Measurements from ENCODE around the gene HERPUD2. TPM values are rescaled to one million over a fixed set of nuclear protein-coding genes. Genes with fewer than 3 reads are reported as not detected.

The HERPUD2 gene
- total RNA-seq, 4 donors from 2014 or later = 25.3 to 44.1 (median 39.3) TPM

GRCh38 chr7:35714862-35715261, 19.9 kb upstream of the HERPUD2 start:
- TF ChIP-seq EP300 (IDR thresholded peaks at IDR 0.05) (no peak), CTCF (IDR thresholded peaks at IDR 0.05) (no peak), POLR2A (IDR thresholded peaks at IDR 0.05) (no peak)
- 93 to 100% methylated on average over 1 of the region's 1 CpG for WGBS, 2 donors
- no peak overlapping the region for H3K27ac ChIP-seq
- H3K9me3 ChIP-seq = no peaks in the 10 kb centered on the region
- DNase-seq (ENCODE audit: low spot score in 2 of 2) = no peak
- no peaks in the 10 kb centered on the region for H3K27me3 ChIP-seq
- H3K4me3 ChIP-seq = no peak overlapping the region
- peaks cover 0 to 24% (median 1%) of the 10 kb centered on the region in 4 donors for H3K4me1 ChIP-seq
- H3K36me3 ChIP-seq = no peaks in the 10 kb centered on the region

GRCh38 chr7:35714407-35714806, 19.5 kb upstream of the HERPUD2 start:
- no peak overlapping the region for H3K4me3 ChIP-seq
- H3K27me3 ChIP-seq = no peaks in the 10 kb centered on the region
- no peak for DNase-seq (ENCODE audit: low spot score in 2 of 2)
- WGBS, 2 donors = 92 to 100% methylated on average over 1 of the region's 1 CpG
- no peak overlapping the region for H3K27ac ChIP-seq
- H3K4me1 ChIP-seq = peaks cover 0 to 28% (median 3%) of the 10 kb centered on the region in 4 donors
- TF ChIP-seq POLR2A (IDR thresholded peaks at IDR 0.05) (no peak), CTCF (IDR thresholded peaks at IDR 0.05) (no peak), EP300 (IDR thresholded peaks at IDR 0.05) (no peak)
- no peaks in the 10 kb centered on the region for H3K9me3 ChIP-seq
- H3K36me3 ChIP-seq = no peaks in the 10 kb centered on the region

- Histone ChIP-seq H3K27ac (no peak overlapping the region), H3K36me3 (no peaks in the 10 kb centered on the region), H3K27me3 (no peaks in the 10 kb centered on the region), H3K4me3 (no peak overlapping the region), H3K9me3 (no peaks in the 10 kb centered on the region), H3K4me1 (peaks cover 0 to 28% (median 3%) of the 10 kb centered on the region in 4 donors)
- no peak for TF ChIP-seq POLR2A (IDR thresholded peaks at IDR 0.05)
- no peak for TF ChIP-seq EP300 (IDR thresholded peaks at IDR 0.05)
- TF ChIP-seq CTCF (IDR thresholded peaks at IDR 0.05) = no peak
- 96 to 99% methylated on average over 7 of the region's 7 CpGs for WGBS, 2 donors
- no peak for DNase-seq (ENCODE audit: low spot score in 2 of 2)
Measured at GRCh38 chr7:35712563-35713226, 17.8 kb upstream of the HERPUD2 start.

- Histone ChIP-seq H3K36me3 (no peaks in the 10 kb centered on the region), H3K27ac (no peak overlapping the region), H3K4me3 (no peak overlapping the region), H3K27me3 (no peaks in the 10 kb centered on the region), H3K9me3 (no peaks in the 10 kb centered on the region), H3K4me1 (peaks cover 0 to 7% (median 3%) of the 10 kb centered on the region in 4 donors)
- no peak for DNase-seq (ENCODE audit: low spot score in 2 of 2)
- TF ChIP-seq EP300 (IDR thresholded peaks at IDR 0.05) (no peak), POLR2A (IDR thresholded peaks at IDR 0.05) (no peak), CTCF (IDR thresholded peaks at IDR 0.05) (no peak)
- 71 to 72% methylated on average over 4 of the region's 4 CpGs for WGBS, 2 donors
Measured at GRCh38 chr7:35707422-35707821, 12.5 kb upstream of the HERPUD2 start.

- Histone ChIP-seq H3K4me1 (peaks cover 0 to 7% (median 3%) of the 10 kb centered on the region in 4 donors), H3K27me3 (no peaks in the 10 kb centered on the region), H3K9me3 (no peaks in the 10 kb centered on the region), H3K4me3 (no peak overlapping the region), H3K36me3 (no peaks in the 10 kb centered on the region), H3K27ac (no peak overlapping the region)
- no peak for DNase-seq (ENCODE audit: low spot score in 2 of 2)
- no peak for TF ChIP-seq POLR2A (IDR thresholded peaks at IDR 0.05)
- no peak for TF ChIP-seq EP300 (IDR thresholded peaks at IDR 0.05)
- TF ChIP-seq CTCF (IDR thresholded peaks at IDR 0.05) = no peak
Measured at GRCh38 chr7:35705932-35706461, 11.1 kb upstream of the HERPUD2 start.
